Right lung (tissue), 10 donors: ENCODE data around the gene PCDHB11. TPM values are rescaled to one million over a fixed set of nuclear protein-coding genes. Genes with fewer than 3 reads are reported as not detected.
"Not testable (repeated sequence)": the region's sequence is repeated elsewhere in the genome, so short reads cannot be mapped to it uniquely, and the experiment has no call there.

ENCODE experiments used
- DNase-seq, 2 donors: peaks; one replicate each; pipeline ENCODE4 v3.0.0-alpha.2; 2013
- long read RNA-seq, 8 donors: transcript quantifications; one replicate each; lab custom pipeline, GENCODE V29; 2026
- polyA plus RNA-seq, 5 donors: library from polyadenylated mRNA; unstranded; fragments of 120-200 nt; gene quantifications; one replicate each; pipeline versions ENCODE4 v1.2.1 to v1.2.3, GENCODE V29; 2013; ENCODE audit warnings: inconsistent platforms in 1 of 5, low replicate concordance in 1 of 5; ENCODE audit not compliant: insufficient read length in 5 of 5, insufficient read depth in 1 of 5

Gene PCDHB11
- 1 to 10 TPM; 1.7 to 4.5 (median 3.3) TPM for polyA plus RNA-seq
- long read RNA-seq, donor 1, full-length matches to known transcripts: 8 of 8 reads
- long read RNA-seq, donor 1, partial matches to known transcripts: 0 of 8 reads
- long read RNA-seq, donor 1, other reads (novel, unspliced or antisense): 0 of 8 reads
- long read RNA-seq, donor 2, full-length matches to known transcripts: 4 of 4 reads
- long read RNA-seq, donor 2, partial matches to known transcripts: 0 of 4 reads
- long read RNA-seq, donor 2, other reads (novel, unspliced or antisense): 0 of 4 reads
- long read RNA-seq, donor 3, full-length matches to known transcripts: 8 of 8 reads
- long read RNA-seq, donor 3, partial matches to known transcripts: 0 of 8 reads
- long read RNA-seq, donor 3, other reads (novel, unspliced or antisense): 0 of 8 reads
- long read RNA-seq, donor 4, full-length matches to known transcripts: 17 of 17 reads
- long read RNA-seq, donor 4, partial matches to known transcripts: 0 of 17 reads
- long read RNA-seq, donor 4, other reads (novel, unspliced or antisense): 0 of 17 reads
- long read RNA-seq, donor 5, full-length matches to known transcripts: 4 of 4 reads
- long read RNA-seq, donor 5, partial matches to known transcripts: 0 of 4 reads
- long read RNA-seq, donor 5, other reads (novel, unspliced or antisense): 0 of 4 reads
- long read RNA-seq, donor 6, full-length matches to known transcripts: 12 of 12 reads
- long read RNA-seq, donor 6, partial matches to known transcripts: 0 of 12 reads
- long read RNA-seq, donor 6, other reads (novel, unspliced or antisense): 0 of 12 reads
- long read RNA-seq, donor 7, full-length matches to known transcripts: 7 of 7 reads
- long read RNA-seq, donor 7, partial matches to known transcripts: 0 of 7 reads
- long read RNA-seq, donor 7, other reads (novel, unspliced or antisense): 0 of 7 reads
- long read RNA-seq, donor 8, full-length matches to known transcripts: 3 of 3 reads
- long read RNA-seq, donor 8, partial matches to known transcripts: 0 of 3 reads
- long read RNA-seq, donor 8, other reads (novel, unspliced or antisense): 0 of 3 reads

DNA sequence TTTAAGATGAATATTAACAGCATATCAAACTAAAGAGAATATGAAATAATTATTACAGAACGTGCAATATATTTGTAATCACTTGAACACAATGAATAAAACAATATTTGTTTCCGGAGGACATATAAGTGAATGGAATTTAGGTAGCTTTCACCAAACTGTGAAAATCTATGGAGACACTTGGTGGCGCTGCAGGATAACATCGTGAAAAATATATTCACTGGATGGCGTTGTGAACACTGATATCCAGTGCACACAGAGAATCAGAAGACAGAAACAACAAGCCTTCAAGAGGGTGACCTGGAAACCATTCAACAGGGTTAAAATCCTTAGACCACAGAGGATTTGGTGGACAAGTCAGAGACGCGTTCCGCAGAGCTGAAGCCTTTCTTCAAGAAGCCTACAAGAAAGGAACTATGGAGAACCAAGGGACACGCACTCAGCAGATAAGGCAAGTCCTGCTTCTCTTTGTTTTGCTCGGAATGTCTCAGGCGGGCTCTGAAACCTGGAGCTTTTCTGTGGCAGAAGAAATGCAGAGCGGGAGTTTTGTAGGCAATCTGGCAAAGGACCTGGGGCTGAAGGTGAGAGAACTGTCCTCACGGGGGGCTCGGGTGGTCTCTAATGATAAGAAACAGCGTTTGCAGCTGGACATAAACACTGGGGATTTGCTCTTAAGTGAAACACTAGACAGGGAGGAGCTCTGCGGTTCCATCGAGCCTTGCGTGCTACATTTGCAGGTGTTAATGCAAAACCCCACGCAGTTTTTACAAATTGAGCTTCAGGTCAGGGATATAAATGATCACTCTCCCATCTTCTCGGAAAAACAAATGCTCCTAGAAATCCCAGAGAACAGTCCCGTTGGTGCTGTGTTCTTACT, at the start of gene PCDHB11:
TSS of gene PCDHB11 (plus strand) at position 269 of the 877 bp plus-strand sequence. CDS start at position 417, 148 bp downstream.
- no peak for DNase-seq

DNA sequence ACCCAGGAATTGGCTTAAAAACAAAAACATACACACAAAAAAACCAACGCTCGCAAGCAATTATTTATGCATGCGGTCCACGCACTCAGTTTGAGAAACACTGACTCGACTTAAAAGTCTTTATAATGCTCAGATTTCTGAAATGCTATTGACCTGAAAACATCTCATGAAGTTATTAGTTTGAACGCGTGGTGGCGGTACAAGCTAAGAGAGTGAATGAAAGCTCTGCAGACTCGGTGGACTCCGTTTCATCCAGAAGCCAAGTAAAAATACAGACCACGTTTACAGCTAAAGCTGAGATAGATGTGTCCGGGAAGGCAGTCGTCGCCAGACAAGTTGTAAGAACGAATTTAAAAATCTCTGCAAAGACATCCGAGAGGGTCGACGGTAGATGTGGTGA, 49.6 kb upstream of the PCDHB11 start, which contains the start of gene PCDHB6:
TSS of gene PCDHB6 (plus strand) at position 246 of the 400 bp plus-strand sequence. CDS start 201 bp downstream, outside the sequence.
- peak in 1 of 2 donors; percentile 6 for DNase-seq

- no peak for DNase-seq
Observed at GRCh38 chr5:141150224-141150992, 49.0 kb upstream of the PCDHB11 start.

DNA sequence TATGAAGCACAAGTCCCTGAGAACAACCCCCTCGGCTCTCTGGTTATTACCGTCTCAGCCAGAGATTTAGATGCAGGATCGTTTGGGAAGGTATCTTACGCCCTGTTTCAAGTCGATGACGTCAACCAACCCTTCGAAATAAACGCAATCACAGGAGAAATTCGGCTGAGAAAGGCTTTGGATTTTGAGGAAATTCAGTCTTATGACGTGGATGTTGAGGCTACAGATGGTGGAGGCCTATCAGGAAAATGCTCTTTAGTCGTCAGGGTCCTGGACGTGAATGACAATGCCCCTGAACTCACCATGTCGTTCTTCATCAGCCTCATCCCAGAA, 48.5 kb upstream of the PCDHB11 start:
- DNase-seq: no peak

GRCh38 chr5:141151632-141152031, 47.8 kb upstream of the PCDHB11 start:
- DNase-seq: not testable (repeated sequence)

DNA sequence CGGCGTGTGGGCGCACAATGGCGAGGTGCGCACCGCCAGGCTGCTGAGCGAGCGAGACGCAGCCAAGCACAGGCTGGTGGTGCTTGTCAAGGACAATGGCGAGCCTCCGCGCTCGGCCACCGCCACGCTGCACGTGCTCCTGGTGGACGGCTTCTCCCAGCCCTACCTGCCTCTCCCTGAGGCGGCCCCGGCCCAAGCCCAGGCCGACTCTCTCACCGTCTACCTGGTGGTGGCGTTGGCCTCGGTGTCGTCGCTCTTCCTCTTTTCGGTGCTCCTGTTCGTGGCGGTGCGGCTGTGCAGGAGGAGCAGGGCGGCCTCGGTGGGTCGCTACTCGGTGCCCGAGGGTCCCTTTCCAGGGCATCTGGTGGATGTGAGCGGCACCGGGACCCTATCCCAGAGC, 47.3 kb upstream of the PCDHB11 start:
- DNase-seq: not testable (repeated sequence)

GRCh38 chr5:141155540-141156374, 43.7 kb upstream of the PCDHB11 start:
- no peak for DNase-seq

DNA sequence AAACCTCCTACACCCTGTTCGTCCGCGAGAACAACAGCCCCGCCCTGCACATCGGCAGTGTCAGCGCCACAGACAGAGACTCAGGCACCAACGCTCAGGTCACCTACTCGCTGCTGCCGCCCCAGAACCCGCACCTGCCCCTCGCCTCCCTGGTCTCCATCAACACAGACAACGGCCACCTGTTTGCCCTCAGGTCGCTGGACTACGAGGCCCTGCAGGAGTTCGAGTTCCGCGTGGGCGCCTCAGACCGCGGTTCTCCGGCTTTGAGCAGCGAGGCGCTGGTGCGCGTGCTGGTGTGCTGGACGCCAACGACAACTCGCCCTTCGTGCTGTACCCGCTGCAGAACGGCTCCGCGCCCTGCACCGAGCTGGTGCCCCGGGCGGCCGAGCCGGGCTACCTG, 42.1 kb upstream of the PCDHB11 start:
- not testable (repeated sequence) for DNase-seq

GRCh38 chr5:141157901-141158300, 41.5 kb upstream of the PCDHB11 start:
- not testable (repeated sequence) for DNase-seq

DNA sequence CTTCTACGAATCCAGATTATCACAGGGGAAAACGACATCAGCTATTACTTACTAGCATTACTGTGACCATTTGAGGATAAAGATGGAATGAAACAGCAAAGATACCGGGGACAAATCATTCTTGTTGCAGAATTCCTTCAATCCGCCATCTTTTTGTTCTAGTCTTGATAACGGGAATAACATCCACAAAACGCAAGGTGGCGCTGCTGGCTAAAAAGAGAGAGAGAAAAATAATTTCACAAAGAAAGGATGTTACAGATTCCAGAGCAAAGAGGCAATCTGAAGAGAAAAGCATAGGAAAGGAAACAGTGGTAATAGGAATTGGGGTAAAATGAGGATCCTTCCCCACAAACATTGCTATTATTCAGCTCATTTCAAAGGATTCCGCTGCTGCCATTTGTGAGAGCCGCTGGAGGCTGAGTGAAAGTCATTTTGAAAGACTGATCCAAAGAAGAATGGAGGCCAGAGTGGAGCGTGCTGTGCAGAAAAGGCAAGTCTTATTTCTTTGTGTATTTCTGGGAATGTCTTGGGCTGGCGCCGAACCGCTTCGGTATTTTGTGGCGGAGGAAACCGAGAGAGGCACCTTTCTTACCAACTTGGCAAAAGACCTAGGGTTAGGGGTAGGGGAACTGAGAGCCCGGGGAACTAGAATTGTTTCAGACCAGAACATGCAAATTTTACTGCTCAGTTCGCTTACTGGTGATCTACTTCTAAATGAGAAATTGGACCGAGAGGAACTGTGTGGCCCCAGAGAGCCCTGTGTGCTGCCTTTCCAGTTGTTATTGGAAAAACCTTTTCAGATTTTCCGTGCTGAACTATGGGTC, 26.8 kb upstream of the PCDHB11 start, which contains the start of gene PCDHB7:
TSS of gene PCDHB7 (plus strand) at position 264 of the 824 bp plus-strand sequence. CDS start at position 456, 192 bp downstream.
- DNase-seq: peak; percentile 12 to 27

DNA sequence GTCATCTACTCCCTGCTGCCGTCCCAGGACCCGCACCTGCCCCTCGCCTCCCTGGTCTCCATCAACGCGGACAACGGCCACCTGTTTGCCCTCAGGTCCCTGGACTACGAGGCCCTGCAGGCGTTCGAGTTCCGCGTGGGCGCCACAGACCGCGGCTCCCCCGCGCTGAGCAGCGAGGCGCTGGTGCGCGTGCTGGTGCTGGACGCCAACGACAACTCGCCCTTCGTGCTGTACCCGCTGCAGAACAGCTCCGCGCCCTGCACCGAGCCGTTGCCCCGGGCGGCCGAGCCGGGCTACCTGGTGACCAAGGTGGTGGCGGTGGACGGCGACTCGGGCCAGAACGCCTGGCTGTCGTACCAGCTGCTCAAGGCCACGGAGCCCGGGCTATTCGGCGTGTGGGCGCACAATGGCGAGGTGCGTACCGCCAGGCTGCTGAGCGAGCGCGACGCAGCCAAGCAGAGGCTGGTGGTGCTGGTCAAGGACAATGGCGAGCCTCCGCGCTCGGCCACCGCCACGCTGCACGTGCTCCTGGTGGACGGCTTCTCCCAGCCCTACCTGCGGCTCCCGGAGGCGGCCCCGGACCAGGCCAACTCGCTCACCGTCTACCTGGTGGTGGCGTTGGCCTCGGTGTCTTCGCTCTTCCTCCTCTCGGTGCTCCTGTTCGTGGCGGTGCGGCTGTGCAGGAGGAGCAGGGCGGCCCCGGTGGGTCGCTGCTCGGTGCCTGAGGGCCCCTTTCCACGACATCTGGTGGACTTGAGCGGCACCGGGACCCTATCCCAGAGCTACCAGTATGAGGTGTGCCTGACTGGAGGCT, 24.9 kb upstream of the PCDHB11 start:
- DNase-seq: not testable (repeated sequence)

DNA sequence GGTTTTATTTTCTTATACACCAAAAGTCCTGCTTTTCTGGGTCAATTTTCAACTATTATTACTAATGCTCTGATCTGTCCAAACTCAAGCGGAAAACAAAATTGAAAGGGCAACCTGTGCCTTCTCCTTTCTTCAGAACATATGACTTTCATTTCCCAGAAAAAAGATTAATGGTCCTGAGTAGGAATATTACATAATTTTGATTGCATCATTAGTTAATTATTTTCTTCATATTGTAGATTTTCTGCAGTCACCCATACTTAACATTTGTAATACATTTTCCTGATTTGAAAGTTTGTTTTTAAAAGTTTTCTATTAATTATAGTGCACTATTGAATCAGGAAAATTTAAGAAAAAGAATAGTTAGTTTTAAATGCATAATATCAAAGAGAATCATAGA, 23.5 kb upstream of the PCDHB11 start:
- DNase-seq: no peak

DNA sequence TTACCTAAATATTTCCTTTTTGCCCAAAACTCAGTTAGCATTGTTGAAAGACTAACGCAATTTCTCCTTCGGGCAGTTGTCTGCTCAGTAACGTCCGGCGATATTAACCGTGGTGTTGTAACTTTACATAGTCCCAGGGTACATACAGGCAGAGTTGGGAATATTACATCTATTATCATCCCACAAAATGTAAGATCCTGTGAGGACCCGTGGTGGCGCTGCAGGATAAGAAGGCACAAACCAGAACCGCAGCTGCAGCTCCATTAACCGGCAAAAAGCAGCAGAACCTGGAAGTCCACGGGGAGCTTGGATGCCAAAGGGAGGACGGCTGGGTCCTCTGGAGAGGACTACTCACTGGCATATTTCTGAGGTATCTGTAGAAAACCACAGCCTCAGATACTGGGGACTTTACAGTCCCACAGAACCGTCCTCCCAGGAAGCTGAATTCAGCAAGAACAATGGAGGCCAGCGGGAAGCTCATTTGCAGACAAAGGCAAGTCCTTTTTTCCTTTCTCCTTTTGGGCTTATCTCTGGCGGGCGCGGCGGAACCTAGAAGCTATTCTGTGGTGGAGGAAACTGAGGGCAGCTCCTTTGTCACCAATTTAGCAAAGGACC, 21.7 kb upstream of the PCDHB11 start, which contains the start of gene PCDHB8:
TSS of gene PCDHB8 (plus strand) at position 214 of the 615 bp plus-strand sequence. CDS start at position 459, 245 bp downstream.
- not testable (repeated sequence) for DNase-seq

GRCh38 chr5:141179371-141179770, 20.1 kb upstream of the PCDHB11 start:
- not testable (repeated sequence) for DNase-seq

DNA sequence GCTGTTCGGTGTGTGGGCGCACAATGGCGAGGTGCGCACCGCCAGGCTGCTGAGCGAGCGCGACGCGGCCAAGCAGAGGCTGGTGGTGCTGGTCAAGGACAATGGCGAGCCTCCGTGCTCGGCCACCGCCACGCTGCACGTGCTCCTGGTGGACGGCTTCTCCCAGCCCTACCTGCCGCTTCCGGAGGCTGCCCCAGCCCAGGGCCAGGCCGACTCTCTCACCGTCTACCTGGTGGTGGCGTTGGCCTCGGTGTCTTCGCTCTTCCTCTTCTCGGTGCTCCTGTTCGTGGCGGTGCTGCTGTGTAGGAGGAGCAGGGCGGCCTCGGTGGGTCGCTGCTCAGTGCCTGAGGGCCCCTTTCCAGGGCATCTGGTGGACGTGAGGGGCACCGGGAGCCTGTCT, 19.6 kb upstream of the PCDHB11 start:
- not testable (repeated sequence) for DNase-seq

DNA sequence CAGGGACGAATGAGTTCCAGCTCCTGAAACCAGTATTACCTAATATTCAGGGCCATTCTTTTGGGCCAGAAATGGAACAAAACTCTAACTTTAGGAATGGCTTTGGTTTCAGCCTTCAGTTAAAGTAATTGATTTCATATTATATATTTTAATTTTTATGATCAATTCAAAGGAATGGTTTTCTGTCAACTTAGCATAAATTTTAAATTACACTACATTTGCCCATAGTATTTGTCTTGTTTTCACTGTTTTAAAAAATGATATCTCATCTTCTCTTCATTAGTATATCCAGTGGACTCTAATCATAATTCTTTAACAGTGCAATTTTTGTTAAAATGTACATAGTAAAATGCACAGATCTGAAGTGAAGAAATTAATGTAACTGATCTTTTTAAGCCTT, 19.1 kb upstream of the PCDHB11 start:
- no peak for DNase-seq

- DNase-seq: peak; percentile 35 to 41
Observed at GRCh38 chr5:141182248-141182647, 17.2 kb upstream of the PCDHB11 start, which contains the start of gene PCDHB16. PCDHB16 (plus strand) TSS chr5:141182387; CDS start chr5:141182560, 173 bp downstream.
